GM18870 (cell line): Measurements from ENCODE around the gene MTHFD2L.
"Not testable (repeated sequence)": the region's sequence is repeated elsewhere in the genome, so short reads cannot be mapped to it uniquely, and the experiment has no call there.

Experiments
- ATAC-seq: cut with Tn5 transposase; IDR thresholded peaks from one replicate; pipeline ENCODE4 v1.9.1; 2021; ENCODE audit warnings: moderate library complexity; ENCODE audit not compliant: unreplicated experiment

Gene MTHFD2L

GRCh38 chr4:74132188-74132587 lies 25.7 kb upstream of the MTHFD2L start:
- ATAC-seq, result not testable (repeated sequence)

DNA sequence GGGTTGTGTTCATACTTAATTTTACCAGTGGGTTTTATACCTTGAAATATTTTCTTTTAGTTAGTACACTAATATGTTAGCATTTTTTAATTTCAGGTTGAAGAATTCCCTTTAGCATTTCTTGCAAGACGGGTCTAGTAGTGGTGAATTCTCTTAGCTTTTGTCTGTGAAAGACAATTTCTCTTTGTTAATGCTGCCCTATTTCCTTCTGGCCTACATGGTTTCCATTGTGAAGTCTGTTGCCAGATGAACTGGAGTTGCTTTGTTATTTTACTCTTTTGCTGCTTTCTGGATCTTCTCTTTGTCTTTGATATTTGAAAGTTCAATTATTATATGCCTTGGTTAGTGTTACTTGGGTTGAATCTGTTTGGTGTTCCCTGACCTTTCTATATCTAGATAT lies 25.0 kb upstream of the MTHFD2L start:
- ATAC-seq, result no peak

DNA sequence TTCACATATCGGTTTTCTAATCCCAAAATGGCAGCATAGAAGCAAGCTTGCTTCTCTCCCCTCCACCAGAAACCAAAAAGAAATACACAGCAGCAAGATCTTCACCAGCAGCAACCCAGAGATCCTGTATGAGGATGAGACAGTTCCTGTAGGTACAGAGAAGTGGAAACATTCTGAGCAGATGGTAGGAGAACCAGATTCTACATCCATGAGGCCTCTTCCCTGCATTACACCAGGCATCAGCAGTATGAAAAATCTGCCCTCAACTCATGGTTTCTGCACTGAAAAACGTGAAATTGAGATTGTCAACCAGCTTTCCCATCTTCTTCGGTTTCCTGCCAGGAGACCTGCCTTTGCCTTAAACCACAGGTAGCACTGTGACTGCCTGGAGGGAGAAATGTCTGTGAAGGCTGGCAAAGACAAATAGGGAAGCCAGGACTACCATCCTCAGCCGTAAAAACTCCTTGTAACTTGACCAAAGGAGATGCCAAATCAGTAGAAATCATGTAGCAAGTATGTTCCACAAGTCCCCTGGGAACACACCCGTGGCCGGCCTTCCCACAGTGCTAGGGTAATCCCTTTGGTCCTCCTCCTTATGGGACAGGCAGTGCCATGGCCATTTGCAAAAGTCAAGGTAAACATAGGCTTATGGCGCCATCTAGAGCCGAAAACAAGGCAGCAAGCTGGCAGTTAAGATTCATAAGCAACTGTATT lies 24.0 kb upstream of the MTHFD2L start:
- ATAC-seq, result no peak

GRCh38 chr4:74134500-74134852 lies 23.4 kb upstream of the MTHFD2L start:
- ATAC-seq, result no peak

- no peak for ATAC-seq
Measured at GRCh38 chr4:74146581-74147129, 11.3 kb upstream of the MTHFD2L start.

GRCh38 chr4:74148205-74148604 lies 9.7 kb upstream of the MTHFD2L start:
- ATAC-seq, result no peak

DNA sequence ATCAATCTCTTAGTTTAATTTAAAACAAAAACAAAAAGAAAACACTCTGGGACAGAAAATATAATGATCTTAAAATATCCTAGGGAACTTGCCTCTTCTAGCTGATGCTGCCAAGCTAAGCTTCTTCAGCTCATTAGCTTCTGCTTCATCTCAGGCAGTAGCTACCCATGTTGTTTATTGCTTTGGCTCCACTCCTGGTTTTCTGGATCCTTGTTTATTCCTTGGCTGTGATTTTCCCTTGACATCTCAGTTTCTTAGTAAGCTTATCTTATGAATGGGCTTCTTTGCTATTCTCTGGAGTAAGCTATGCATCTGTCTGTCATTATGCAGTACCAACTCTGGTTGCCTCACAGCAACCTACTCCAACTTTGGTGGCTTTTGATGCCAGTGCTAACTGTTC lies 5.1 kb upstream of the MTHFD2L start:
- ATAC-seq, result no peak

- no peak for ATAC-seq
Measured at GRCh38 chr4:74156521-74156920, 1.4 kb upstream of the MTHFD2L start.

DNA sequence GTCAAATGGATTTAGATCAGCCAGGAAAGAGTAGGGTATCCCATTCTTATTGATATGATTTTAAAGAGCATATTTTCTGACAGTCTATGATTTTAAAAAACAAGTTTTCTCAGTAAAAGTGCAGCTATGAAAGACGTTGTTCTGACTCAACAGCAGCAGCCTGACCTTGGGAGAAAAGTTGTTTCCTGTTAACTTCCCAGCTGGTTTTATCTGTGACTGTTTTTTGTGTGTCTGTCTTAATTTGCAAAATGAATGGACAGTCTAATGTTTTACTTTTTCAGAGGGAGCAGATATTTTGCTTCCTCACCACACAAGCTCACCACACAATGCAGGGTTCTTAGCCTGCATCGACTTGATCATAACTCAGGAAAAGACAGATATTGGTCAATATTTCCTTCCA lies 764 bp upstream of the MTHFD2L start:
- no peak for ATAC-seq

DNA sequence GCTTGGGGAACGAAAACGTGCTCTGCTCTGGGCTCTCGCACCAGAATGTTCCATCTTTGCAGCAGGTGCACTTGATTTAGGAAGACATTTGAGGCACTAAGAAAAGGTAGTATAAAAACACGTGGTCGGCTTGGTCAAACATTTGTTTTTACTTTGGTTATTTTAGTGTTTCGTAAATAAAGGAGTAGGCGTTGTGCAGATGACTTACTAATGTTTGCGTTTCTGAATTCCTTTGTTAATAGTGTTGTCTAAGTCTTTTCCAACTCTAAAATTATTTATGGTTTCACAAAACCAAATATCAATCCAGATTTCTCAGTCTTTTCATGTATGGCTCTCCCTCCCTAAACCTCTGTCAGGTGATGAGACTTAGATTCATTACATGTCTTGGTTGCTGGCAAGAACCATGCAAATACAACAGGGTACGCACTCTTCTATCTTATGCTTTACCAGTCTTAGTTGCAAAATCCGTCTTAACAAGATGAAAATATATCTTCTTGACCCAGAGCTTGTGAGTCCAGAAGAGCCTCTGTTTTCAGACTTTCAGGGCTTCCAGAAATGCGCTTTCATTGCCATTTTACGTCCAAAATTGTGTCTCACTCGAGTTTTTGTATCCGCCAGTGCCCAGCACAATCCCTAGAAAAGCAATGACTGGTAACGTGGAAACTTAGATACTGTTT lies 686 bp downstream of the MTHFD2L start:
- no peak for ATAC-seq

DNA sequence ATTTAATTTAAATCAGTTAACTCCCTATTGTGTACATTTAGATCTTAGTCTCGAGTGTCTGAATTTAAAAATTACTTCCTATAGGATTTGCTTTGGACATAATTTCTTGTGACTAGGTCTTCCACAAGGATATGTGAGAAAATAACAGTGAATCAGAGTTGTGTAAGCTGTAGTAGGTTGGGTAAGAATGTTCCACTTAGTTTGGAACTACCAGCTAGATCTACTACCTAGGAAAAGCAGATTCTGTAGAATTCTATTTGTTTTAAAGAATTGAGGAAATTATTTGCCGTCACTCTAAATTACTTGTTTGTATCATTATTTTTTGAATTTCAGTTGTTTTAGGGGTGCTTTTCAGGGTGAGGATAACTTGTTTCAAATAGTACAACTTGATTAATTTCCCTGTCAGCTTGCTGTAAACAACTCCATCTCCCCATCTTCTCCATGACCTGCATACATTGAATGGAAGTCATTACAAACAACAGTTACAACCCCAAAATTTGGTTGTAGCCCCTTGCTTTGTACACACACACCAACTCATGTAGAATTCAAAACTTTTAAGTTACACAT lies 1.3 kb downstream of the MTHFD2L start:
- ATAC-seq, result no peak

DNA sequence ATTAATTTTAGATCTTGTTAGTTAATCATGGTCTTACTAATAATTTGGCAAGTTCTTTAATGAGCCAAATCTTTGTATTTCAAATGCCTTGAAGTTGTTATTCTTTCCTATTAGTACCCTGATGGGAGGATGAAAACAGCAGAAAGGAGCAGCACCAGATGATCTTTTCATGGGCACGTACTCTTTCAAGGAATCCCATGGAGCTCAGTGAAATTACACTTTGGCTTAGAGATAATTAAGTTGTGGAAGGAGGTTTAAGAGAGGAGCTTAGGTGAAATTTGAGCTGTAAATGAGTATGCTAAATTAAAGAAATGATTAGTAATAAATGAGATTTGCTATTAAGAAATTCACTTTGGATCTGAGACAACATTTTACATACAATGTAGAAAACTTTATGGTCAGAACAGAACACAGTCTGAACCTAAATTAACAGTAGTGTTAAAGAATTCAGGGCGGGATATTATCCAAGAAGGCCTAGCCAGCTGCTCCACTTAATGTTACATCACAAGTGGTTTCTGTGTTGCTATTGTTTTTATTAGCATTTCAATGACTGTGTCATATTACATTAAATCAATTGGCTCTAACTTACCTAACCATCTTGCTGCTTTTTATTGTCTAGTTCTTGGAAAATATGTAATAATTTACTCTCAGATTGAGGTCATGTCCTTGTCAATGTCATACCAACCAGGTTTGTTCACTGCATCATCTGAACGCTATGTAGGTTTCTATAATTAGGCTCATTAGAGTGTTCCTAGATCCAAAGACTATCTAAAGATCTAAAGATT lies 3.9 kb downstream of the MTHFD2L start:
- ATAC-seq, result no peak

GRCh38 chr4:74166135-74166534 lies 8.2 kb downstream of the MTHFD2L start:
- no peak for ATAC-seq

GRCh38 chr4:74166818-74167217 lies 8.9 kb downstream of the MTHFD2L start:
- ATAC-seq, result no peak

GRCh38 chr4:74167585-74167984 lies 9.7 kb downstream of the MTHFD2L start:
- no peak for ATAC-seq

GRCh38 chr4:74168841-74169240 lies 10.9 kb downstream of the MTHFD2L start:
- ATAC-seq, result no peak

DNA sequence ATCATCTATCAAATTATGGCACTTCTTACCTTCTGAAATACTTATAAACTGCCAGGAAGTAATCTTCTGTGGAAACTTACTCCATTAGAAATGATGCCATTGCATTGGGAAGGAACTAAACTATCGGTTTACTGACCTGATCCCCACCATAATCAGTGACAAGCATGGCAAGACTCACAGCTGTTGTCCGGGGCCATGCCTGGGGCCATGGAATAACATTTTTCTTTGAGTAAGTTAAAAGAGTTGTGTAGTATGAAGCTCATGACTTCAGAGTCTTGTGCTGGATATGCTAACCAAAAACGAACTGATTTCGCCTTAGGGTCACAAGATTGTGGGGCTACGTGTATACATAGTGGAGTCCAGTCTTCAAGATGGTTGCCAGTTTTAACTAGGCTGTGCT lies 15.4 kb downstream of the MTHFD2L start:
- no peak for ATAC-seq

GRCh38 chr4:74174421-74174820 lies 16.5 kb downstream of the MTHFD2L start:
- no peak for ATAC-seq

- ATAC-seq, result no peak
Measured at GRCh38 chr4:74174941-74175340, 17.0 kb downstream of the MTHFD2L start.

- no peak for ATAC-seq
Measured at GRCh38 chr4:74175379-74175778, 17.5 kb downstream of the MTHFD2L start.

DNA sequence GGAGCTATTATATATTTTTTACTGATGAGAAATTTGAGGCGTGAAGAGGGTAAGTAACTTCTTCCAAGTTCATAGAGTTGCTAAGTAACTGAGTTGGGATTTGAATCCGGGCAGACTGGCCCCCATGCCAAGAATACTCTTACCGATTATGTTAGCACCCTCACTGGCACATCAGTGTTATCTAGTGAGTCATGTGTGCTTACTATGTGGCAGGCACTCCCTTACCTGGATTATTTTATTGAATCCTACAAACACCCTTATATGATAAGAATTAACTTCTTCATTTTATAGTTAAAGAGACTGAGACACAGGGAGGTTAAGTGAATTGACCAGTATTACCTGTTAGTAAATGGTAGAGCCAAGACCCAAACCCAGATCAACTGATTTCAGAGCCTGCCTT lies 20.9 kb downstream of the MTHFD2L start:
- no peak for ATAC-seq
